OCI-LY7 (cell line): ENCODE data around the gene LDLRAD1. TPM values are rescaled to one million over a fixed set of nuclear protein-coding genes. Genes with fewer than 3 reads are reported as not detected.

Source experiments
- Bru-seq: library from RNA; stranded (reverse); fragments of 400-500 nt; gene quantifications from one replicate; lab custom pipeline; 2021; lab: Mats Ljungman, UMichigan
- BruChase-seq, 2 experiments: library from RNA; stranded (reverse); fragments of 400-500 nt; gene quantifications; one replicate each; lab custom pipeline; 2021; lab: Mats Ljungman, UMichigan
- BruUV-seq: library from RNA; stranded (reverse); fragments of 400-500 nt; replicated peaks from 2 replicates; lab custom pipeline; 2021; lab: Mats Ljungman, UMichigan
- CTCF ChIA-PET: fragments of 300-600 bp; sonication (Branson Sonifier 250); formaldehyde crosslinking; loops from one replicate; lab custom pipeline; 2022; ENCODE audit warnings: antibody characterized with exemption; ENCODE audit not compliant: unreplicated experiment; lab: Charles Lee
- POLR2A ChIA-PET: fragments of 300-600 bp; sonication (Branson Sonifier 250); formaldehyde crosslinking; loops from one replicate; lab custom pipeline; 2022; ENCODE audit warnings: antibody characterized with exemption; lab: Charles Lee
- DNase-seq: peaks from one replicate; pipeline ENCODE4 v3.0.0-alpha.2; 2015; ENCODE audit warnings: low spot score
- H2AFZ ChIP-seq: fragments of 200-600 bp; sonication (generic), shearing (Covaris generic); 2 replicates; pipeline ENCODE4 v1.6.1; 2014; ENCODE audit warnings: mild to moderate bottlenecking, antibody characterized with exemption, low read length, moderate library complexity
- H3K27ac ChIP-seq: fragments of 200-600 bp; sonication (generic); 2 replicates; pipeline ENCODE4 v1.5.1; 2014; ENCODE audit warnings: mixed run types, low read depth, mild to moderate bottlenecking, moderate library complexity, low read length, inconsistent platforms; ENCODE audit not compliant: poor library complexity, severe bottlenecking
- H3K36me3 ChIP-seq: fragments of 200-600 bp; sonication (generic); 2 replicates; pipeline ENCODE4 v1.6.1; 2014; ENCODE audit warnings: mild to moderate bottlenecking, antibody characterized with exemption, low read length, moderate library complexity, mixed read lengths; ENCODE audit not compliant: insufficient read depth
- H3K4me1 ChIP-seq: fragments of 200-600 bp; sonication (generic); 2 replicates; pipeline ENCODE4 v1.5.1; 2014; ENCODE audit warnings: mild to moderate bottlenecking, low read length; ENCODE audit not compliant: insufficient read depth, poor library complexity, severe bottlenecking
- H3K4me2 ChIP-seq: fragments of 200-600 bp; sonication (generic); 2 replicates; pipeline ENCODE4 v1.6.1; 2014; ENCODE audit warnings: mild to moderate bottlenecking, low read length
- H3K4me3 ChIP-seq: fragments of 200-600 bp; sonication (generic); 2 replicates; pipeline ENCODE4 v1.5.1; 2014; ENCODE audit warnings: mild to moderate bottlenecking, low read depth, low read length; ENCODE audit not compliant: poor library complexity, severe bottlenecking
- H3K79me2 ChIP-seq: fragments of 200-600 bp; sonication (generic); 2 replicates; pipeline ENCODE4 v1.6.1; 2016; ENCODE audit warnings: low read depth, mild to moderate bottlenecking, low read length, moderate library complexity, mixed read lengths; ENCODE audit not compliant: insufficient read depth
- H3K9me2 ChIP-seq: fragments of 200-600 bp; sonication (generic); 2 replicates; pipeline ENCODE4 v1.6.1; 2016; ENCODE audit warnings: mild to moderate bottlenecking, low read length, mixed read lengths; ENCODE audit not compliant: insufficient read depth
- H3K9me3 ChIP-seq: fragments of 200-600 bp; sonication (generic); 2 replicates; pipeline ENCODE4 v1.6.1; 2014; ENCODE audit warnings: mild to moderate bottlenecking, mixed run types, low read length, mixed read lengths
- H4K20me1 ChIP-seq: fragments of 200-600 bp; sonication (generic); 2 replicates; pipeline ENCODE4 v1.6.1; 2014; ENCODE audit warnings: mild to moderate bottlenecking, antibody characterized with exemption, low read length, moderate library complexity, mixed read lengths; ENCODE audit not compliant: insufficient read depth
- CTCF ChIP-seq: fragments of 200-600 bp; sonication (generic); conservative IDR thresholded peaks from 2 replicates; pipeline ENCODE4 v1.5.1; 2014; ENCODE audit warnings: mild to moderate bottlenecking, antibody characterized with exemption, low read length, moderate library complexity, mixed read lengths
- EZH2phosphoT487 ChIP-seq: fragments of 200-600 bp; sonication (generic); IDR thresholded peaks from 2 replicates; pipeline ENCODE4 v1.6.1; 2018; ENCODE audit warnings: low read depth, borderline replicate concordance, mild to moderate bottlenecking, mixed run types, antibody characterized with exemption, low read length, moderate library complexity, mixed read lengths
- intact Hi-C: fragments of 100-400 bp; cut with micrococcal nuclease; formaldehyde crosslinking; loops from one replicate; pipeline ENCODE4 v1.10.0; 2022; ENCODE audit not compliant: unreplicated experiment
- long read RNA-seq: library from polyadenylated mRNA; stranded (forward); transcript quantifications from one replicate; pipeline ENCODE4 v2.0.0, GENCODE V29; 2022
- total RNA-seq, 2 experiments: library from RNA; depleted of rRNA in 1 of 2; stranded (reverse); fragments of >200 nt in 1 of 2; shearing (Covaris generic) in 1 of 2; gene quantifications; 2 replicates each; pipeline ENCODE4 v1.2.3, GENCODE V29; 2014 to 2022

Gene LDLRAD1
- not detected in 2 replicates for total RNA-seq (2014; rRNA removed; shearing (Covaris generic))
- not detected in 2 replicates for total RNA-seq (2022)
- not detected for Bru-seq, nascent RNA
- BruChase-seq, experiment 1, labeled RNA remaining after a 6-hour chase = not detected
- not detected for BruChase-seq, experiment 2, labeled RNA remaining after a 2-hour chase
- long read RNA-seq = 0 reads

GRCh38 chr1:54017979-54018378 lies at the start of gene LDLRAD1:
LDLRAD1 (minus strand) TSS chr1:54018186; CDS start chr1:54018112, 74 bp downstream.
- Histone ChIP-seq H3K4me2 (no peak within 1 kb of the TSS), H2AFZ (no peak within 1 kb of the TSS), H3K4me1 (no peaks in the 10 kb centered on the region), H3K9me2 (no peaks in the 10 kb centered on the region), H4K20me1 (no peaks in the 10 kb centered on the region), H3K79me2 (no peaks in the 10 kb centered on the region), H3K36me3 (no peaks in the 10 kb centered on the region), H3K27ac (no peak within 1 kb of the TSS), H3K9me3 (no peaks in the 10 kb centered on the region), H3K4me3 (no peak within 1 kb of the TSS)
- CTCF ChIA-PET = interaction anchor here (0.8 kb wide), 1 partner anchor 566 kb away, joined by 3 read pairs; no protein-coding TSS in a partner anchor
- BruUV-seq = no TSS peak
- POLR2A ChIA-PET = no interaction called here
- intact Hi-C loops = no loop called here
- DNase-seq = no peak
- no peak for TF ChIP-seq EZH2phosphoT487
- TF ChIP-seq CTCF = no peak

GRCh38 chr1:54064299-54064698 lies 46.3 kb upstream of the LDLRAD1 start:
- ChIA-PET CTCF (no interaction called here), POLR2A (interaction anchor here (0.7 kb wide), 1 partner anchor 679 kb away, joined by 6 read pairs; no protein-coding TSS in a partner anchor)
- Histone ChIP-seq H3K4me2 (no peak overlapping the region), H3K9me2 (no peaks in the 10 kb centered on the region), H4K20me1 (no peaks in the 10 kb centered on the region), H3K4me1 (no peaks in the 10 kb centered on the region), H3K4me3 (no peak overlapping the region), H3K9me3 (no peaks in the 10 kb centered on the region), H3K79me2 (no peaks in the 10 kb centered on the region), H3K36me3 (no peaks in the 10 kb centered on the region), H2AFZ (no peak overlapping the region), H3K27ac (no peak overlapping the region)
- no peak for DNase-seq
- no peak for TF ChIP-seq EZH2phosphoT487
- no peak for TF ChIP-seq CTCF
- BruUV-seq = no TSS peak
- intact Hi-C loops = loop anchor here (10.0 kb wide), 1 partner anchor 199 kb away; no protein-coding TSS in a partner anchor

- CTCF ChIA-PET = no interaction called here
- H2AFZ ChIP-seq = peak overlapping the region; percentile 82; the same call in 1 of the 2 replicates
- intact Hi-C loops = loop anchor here (5.0 kb wide), 2 partner anchors 148 to 708 kb away; partner anchors contain the start of genes CYB5RL, MRPL37 and PARS2
Measured at GRCh38 chr1:54054438-54054749, 36.4 kb upstream of the LDLRAD1 start.

More at GRCh38 chr1:54054438-54054749, 36.4 kb upstream of the LDLRAD1 start:
- no peak for TF ChIP-seq EZH2phosphoT487
- TF ChIP-seq CTCF = peak; percentile 39; the same call in 1 of the 2 replicates
- POLR2A ChIA-PET = interaction anchor here (1.0 kb wide), 1 partner anchor 22 kb away, joined by 5 read pairs; no protein-coding TSS in a partner anchor
- peaks cover 4% of the 10 kb centered on the region; the same call in 1 of the 2 replicates for H4K20me1 ChIP-seq
- no peaks in the 10 kb centered on the region for H3K9me3 ChIP-seq
- H3K79me2 ChIP-seq = peaks cover 33% of the 10 kb centered on the region
- H3K4me3 ChIP-seq = peak overlapping the region; percentile 74
- H3K4me1 ChIP-seq = peaks cover 22% of the 10 kb centered on the region
- H3K36me3 ChIP-seq = peaks cover 3% of the 10 kb centered on the region; the same call in 1 of the 2 replicates
- no TSS peak for BruUV-seq
- H3K9me2 ChIP-seq = no peaks in the 10 kb centered on the region
- DNase-seq = peak; percentile 41
- H3K27ac ChIP-seq = peak overlapping the region; percentile 72
- peak overlapping the region; percentile 99 for H3K4me2 ChIP-seq
